GM12878 (cell line): ENCODE data around the gene SLC39A5. TPM values are rescaled to one million over a fixed set of nuclear protein-coding genes. Genes with fewer than 3 reads are reported as not detected.

Source experiments
- ATAC-seq: fragments of 200-7000 bp; cut with Tn5 transposase; 3 replicates; pipeline ENCODE4 v1.9.1; 2020; ENCODE audit warnings: mild to moderate bottlenecking, moderate library complexity
- BruUV-seq: library from RNA; stranded (reverse); fragments of 400-500 nt; replicated peaks from 2 replicates; lab custom pipeline; 2021; lab: Mats Ljungman, UMichigan
- CTCF ChIA-PET: fragments of 300-600 bp; sonication (Branson Sonifier 250); formaldehyde crosslinking; extraction: SDS; loops from one replicate; lab custom pipeline; 2021; ENCODE audit warnings: inconsistent platforms; lab: Yijun Ruan, JAX
- POLR2A ChIA-PET: fragments of 350-600 bp; formaldehyde crosslinking; extraction: SDS; loops from one replicate; lab custom pipeline; 2021; ENCODE audit warnings: inconsistent platforms; lab: Charles Lee
- RAD21 ChIA-PET: fragments of 300-600 bp; sonication (Branson Sonifier 250); formaldehyde crosslinking; loops from one replicate; lab custom pipeline; 2023; ENCODE audit warnings: antibody characterized with exemption; ENCODE audit not compliant: unreplicated experiment; lab: Charles Lee
- SMC1A ChIA-PET: fragments of 300-600 bp; sonication (Branson Sonifier 250); formaldehyde crosslinking; loops from one replicate; lab custom pipeline; 2023; ENCODE audit not compliant: unreplicated experiment, uncharacterized antibody; lab: Charles Lee
- DNase-seq: peaks from one replicate; pipeline ENCODE4 v3.0.0-alpha.2; 2011; ENCODE audit warnings: low read depth, low spot score
- FAIRE-seq: peaks from 3 replicates; lab custom pipeline; 2011; peaks lifted over from hg19 to GRCh38; lab: Jason Lieb, UNC
- H2AFZ ChIP-seq: 2 replicates; pipeline ENCODE4 v1.6.0; 2011; ENCODE audit warnings: low read depth, low read length, control low read depth; ENCODE audit not compliant: control insufficient read depth
- H3K27ac ChIP-seq: 2 replicates; pipeline ENCODE4 v1.5.1; 2011; ENCODE audit warnings: control low read depth; ENCODE audit not compliant: control insufficient read depth, insufficient read depth
- H3K27me3 ChIP-seq, 2 experiments: replicated peaks in 1 of 2; 2 replicates each; pipeline versions ENCODE4 v1.6.0 to v1.6.1; 2011; ENCODE audit warnings: low read length in 1 of 2; ENCODE audit not compliant: control insufficient read depth in 2 of 2, insufficient read depth in 2 of 2
- H3K36me3 ChIP-seq, 2 experiments: 2 replicates each; pipeline ENCODE4 v1.5.1; 2011; ENCODE audit warnings: low read length in 1 of 2; ENCODE audit not compliant: control insufficient read depth in 2 of 2, insufficient read depth in 2 of 2
- H3K4me1 ChIP-seq: 2 replicates; pipeline ENCODE4 v1.6.1; 2011; ENCODE audit warnings: mild to moderate bottlenecking, low read length, moderate library complexity, mixed read lengths; ENCODE audit not compliant: control insufficient read depth, insufficient read depth
- H3K4me2 ChIP-seq: 2 replicates; pipeline ENCODE4 v1.6.0; 2011; ENCODE audit warnings: control low read depth; ENCODE audit not compliant: control insufficient read depth, insufficient read depth
- H3K4me3 ChIP-seq: fragments of 200-600 bp; sonication (generic); 2 replicates; pipeline ENCODE4 v1.5.1; 2016
- H3K79me2 ChIP-seq: 2 replicates; pipeline ENCODE4 v1.6.0; 2011; ENCODE audit warnings: low read length; ENCODE audit not compliant: control insufficient read depth, insufficient read depth
- H3K9ac ChIP-seq: 2 replicates; pipeline ENCODE4 v1.8.0; 2011; ENCODE audit warnings: low read length, control low read depth, mixed read lengths; ENCODE audit not compliant: control insufficient read depth, insufficient read depth
- H3K9me3 ChIP-seq: replicated peaks from 3 replicates; pipeline ENCODE4 v1.5.1; 2011; ENCODE audit warnings: mild to moderate bottlenecking, low read length; ENCODE audit not compliant: control insufficient read depth, insufficient read depth
- H4K20me1 ChIP-seq: 2 replicates; pipeline ENCODE4 v1.6.0; 2011; ENCODE audit not compliant: control insufficient read depth, insufficient read depth
- CREB1 ChIP-seq: IDR thresholded peaks from 2 replicates; pipeline ENCODE4 v1.6.1; 2012; ENCODE audit warnings: low read depth, mild to moderate bottlenecking, inconsistent platforms
- ESRRA ChIP-seq: IDR thresholded peaks from 2 replicates; pipeline ENCODE4 v1.6.1; 2012; ENCODE audit warnings: mild to moderate bottlenecking, low read length, improper control_type of control experiment
- IRF4 ChIP-seq: IDR thresholded peaks from 2 replicates; pipeline ENCODE4 v1.6.1; 2011; ENCODE audit warnings: low read depth, low read length
- KLF5 ChIP-seq: fragments of 450-650 bp; IDR thresholded peaks from 2 replicates; pipeline ENCODE4 v1.6.1; 2014; ENCODE audit warnings: mild to moderate bottlenecking; ENCODE audit not compliant: partially characterized antibody
- PAX5 ChIP-seq: IDR thresholded peaks from 2 replicates; pipeline ENCODE4 v1.6.1; 2011; ENCODE audit warnings: low read depth, low read length, borderline replicate concordance
- WRNIP1 ChIP-seq: IDR thresholded peaks from 2 replicates; pipeline ENCODE4 v1.6.1; 2011; ENCODE audit warnings: low read depth, low read length, improper control_type of control experiment, borderline replicate concordance
- ZNF384 ChIP-seq: IDR thresholded peaks from 2 replicates; pipeline ENCODE4 v1.6.1; 2012; ENCODE audit warnings: low read depth, mild to moderate bottlenecking, low read length, improper control_type of control experiment, borderline replicate concordance
- WGBS: methylation state at CpG from one replicate; pipeline ENCODE4 v1.1.6; 2016; ENCODE audit warnings: low lambda C conversion rate; ENCODE audit not compliant: insufficient replicate concordance, insufficient coverage; ENCODE audit errors: missing lambda C conversion rate; 5-methylcytosine and 5-hydroxymethylcytosine counted together
- in situ Hi-C: fragments of 300-500 bp; cut with MboI; formaldehyde crosslinking; loops from 9 replicates; pipeline ENCODE4 v1.14.3; 2018; ENCODE audit warnings: mixed read lengths
- intact Hi-C: fragments of 100-400 bp; cut with micrococcal nuclease; formaldehyde crosslinking; loops from one replicate; pipeline ENCODE4 v1.14.2; 2022; ENCODE audit not compliant: unreplicated experiment
- polyA plus RNA-seq, 11 experiments: library from polyadenylated mRNA; depleted of rRNA in 4 of 11; unstranded in 6 of 11; stranded (reverse) in 5 of 11; fragments of >200 nt; fragmentation: Nextera tagmentation in 4 of 11; fragmentation: Illumina TruSeq in 1 of 11; extraction: Ambion mirVana in 4 of 11; extraction: Trizol in 1 of 11; gene quantifications; 1 replicate in 1 of 11; 2 replicates in 10 of 11; pipeline versions ENCODE4 v1.2.1 to v1.2.3, GENCODE V29; 2011 to 2016; ENCODE audit warnings: inconsistent platforms in 2 of 11, missing spikeins in 2 of 11, low read depth in 1 of 11
- total RNA-seq, 4 experiments: library from RNA; depleted of rRNA in 3 of 4; stranded (reverse); fragments of >200 nt in 3 of 4; fragmentation: Illumina TruSeq in 1 of 4; extraction: Trizol in 1 of 4; gene quantifications; 2 replicates each; pipeline versions ENCODE4 v1.2.1 to v1.2.3, GENCODE V29; 2013 to 2021
- TF ChIP-seq, protein P1 (sequence below): fragments of 450-650 bp; IDR thresholded peaks from 2 replicates; pipeline ENCODE4 v1.6.1; 2017; ENCODE audit warnings: mild to moderate bottlenecking
- TF ChIP-seq, protein P2 (sequence below): fragments of 450-650 bp; formaldehyde crosslinking; IDR thresholded peaks from 2 replicates; pipeline ENCODE4 v1.5.0; 2022; ENCODE audit warnings: mild to moderate bottlenecking, missing genetic modification characterization

Gene SLC39A5
- total and polyA plus RNA-seq, 10 of the 15 experiments (the other 5 are each of a cell fraction or from before 2014, with no cell fraction given) = 0.15 to 0.56 (median 0.15) TPM; not detected in 7

DNA sequence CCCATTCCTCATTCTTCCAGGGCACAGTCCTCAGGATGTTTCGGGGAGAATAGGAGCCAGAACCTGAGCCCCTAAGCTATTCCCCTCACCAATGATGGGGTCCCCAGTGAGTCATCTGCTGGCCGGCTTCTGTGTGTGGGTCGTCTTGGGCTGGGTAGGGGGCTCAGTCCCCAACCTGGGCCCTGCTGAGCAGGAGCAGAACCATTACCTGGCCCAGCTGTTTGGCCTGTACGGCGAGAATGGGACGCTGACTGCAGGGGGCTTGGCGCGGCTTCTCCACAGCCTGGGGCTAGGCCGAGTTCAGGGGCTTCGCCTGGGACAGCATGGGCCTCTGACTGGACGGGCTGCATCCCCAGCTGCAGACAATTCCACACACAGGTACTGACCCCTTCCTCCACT lies 1.3 kb downstream of the SLC39A5 start:
- TF ChIP-seq ESRRA (no peak), PAX5 (no peak), WRNIP1 (no peak), ZNF384 (no peak), KLF5 (no peak), IRF4 (no peak), CREB1 (no peak)
- TF ChIP-seq, protein P1, sequence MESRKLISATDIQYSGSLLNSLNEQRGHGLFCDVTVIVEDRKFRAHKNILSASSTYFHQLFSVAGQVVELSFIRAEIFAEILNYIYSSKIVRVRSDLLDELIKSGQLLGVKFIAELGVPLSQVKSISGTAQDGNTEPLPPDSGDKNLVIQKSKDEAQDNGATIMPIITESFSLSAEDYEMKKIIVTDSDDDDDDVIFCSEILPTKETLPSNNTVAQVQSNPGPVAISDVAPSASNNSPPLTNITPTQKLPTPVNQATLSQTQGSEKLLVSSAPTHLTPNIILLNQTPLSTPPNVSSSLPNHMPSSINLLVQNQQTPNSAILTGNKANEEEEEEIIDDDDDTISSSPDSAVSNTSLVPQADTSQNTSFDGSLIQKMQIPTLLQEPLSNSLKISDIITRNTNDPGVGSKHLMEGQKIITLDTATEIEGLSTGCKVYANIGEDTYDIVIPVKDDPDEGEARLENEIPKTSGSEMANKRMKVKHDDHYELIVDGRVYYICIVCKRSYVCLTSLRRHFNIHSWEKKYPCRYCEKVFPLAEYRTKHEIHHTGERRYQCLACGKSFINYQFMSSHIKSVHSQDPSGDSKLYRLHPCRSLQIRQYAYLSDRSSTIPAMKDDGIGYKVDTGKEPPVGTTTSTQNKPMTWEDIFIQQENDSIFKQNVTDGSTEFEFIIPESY = no peak
- TF ChIP-seq, protein P2, sequence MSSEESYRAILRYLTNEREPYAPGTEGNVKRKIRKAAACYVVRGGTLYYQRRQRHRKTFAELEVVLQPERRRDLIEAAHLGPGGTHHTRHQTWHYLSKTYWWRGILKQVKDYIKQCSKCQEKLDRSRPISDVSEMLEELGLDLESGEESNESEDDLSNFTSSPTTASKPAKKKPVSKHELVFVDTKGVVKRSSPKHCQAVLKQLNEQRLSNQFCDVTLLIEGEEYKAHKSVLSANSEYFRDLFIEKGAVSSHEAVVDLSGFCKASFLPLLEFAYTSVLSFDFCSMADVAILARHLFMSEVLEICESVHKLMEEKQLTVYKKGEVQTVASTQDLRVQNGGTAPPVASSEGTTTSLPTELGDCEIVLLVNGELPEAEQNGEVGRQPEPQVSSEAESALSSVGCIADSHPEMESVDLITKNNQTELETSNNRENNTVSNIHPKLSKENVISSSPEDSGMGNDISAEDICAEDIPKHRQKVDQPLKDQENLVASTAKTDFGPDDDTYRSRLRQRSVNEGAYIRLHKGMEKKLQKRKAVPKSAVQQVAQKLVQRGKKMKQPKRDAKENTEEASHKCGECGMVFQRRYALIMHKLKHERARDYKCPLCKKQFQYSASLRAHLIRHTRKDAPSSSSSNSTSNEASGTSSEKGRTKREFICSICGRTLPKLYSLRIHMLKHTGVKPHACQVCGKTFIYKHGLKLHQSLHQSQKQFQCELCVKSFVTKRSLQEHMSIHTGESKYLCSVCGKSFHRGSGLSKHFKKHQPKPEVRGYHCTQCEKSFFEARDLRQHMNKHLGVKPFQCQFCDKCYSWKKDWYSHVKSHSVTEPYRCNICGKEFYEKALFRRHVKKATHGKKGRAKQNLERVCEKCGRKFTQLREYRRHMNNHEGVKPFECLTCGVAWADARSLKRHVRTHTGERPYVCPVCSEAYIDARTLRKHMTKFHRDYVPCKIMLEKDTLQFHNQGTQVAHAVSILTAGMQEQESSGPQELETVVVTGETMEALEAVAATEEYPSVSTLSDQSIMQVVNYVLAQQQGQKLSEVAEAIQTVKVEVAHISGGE (CRISPR knock-in tag) = no peak
- H4K20me1 ChIP-seq = no peaks in the 10 kb centered on the region
- WGBS = 71% methylated on average over 11 of the region's 11 CpGs
- POLR2A ChIA-PET = no interaction called here
- in situ Hi-C loops (no loop called here), intact Hi-C loops (no loop called here)
- no peak overlapping the region for H3K27ac ChIP-seq
- SMC1A ChIA-PET = interaction anchor here (1.0 kb wide), 1 partner anchor 10 kb away, joined by 3 read pairs; no protein-coding TSS in a partner anchor
- H3K36me3 ChIP-seq = peaks cover 0 to 2% of the 10 kb centered on the region in 2 experiments; a peak in 2 of 4 replicates
- RAD21 ChIA-PET = interaction anchor here (1.7 kb wide), 1 partner anchor 25 kb away, joined by 6 read pairs; no protein-coding TSS in a partner anchor
- BruUV-seq = no TSS peak
- H3K4me1 ChIP-seq = no peaks in the 10 kb centered on the region
- FAIRE-seq (no peak), ATAC-seq (no peak), DNase-seq (no peak)
- no peak overlapping the region for H3K4me2 ChIP-seq
- H3K4me3 ChIP-seq = no peak overlapping the region
- no peak overlapping the region for H3K9ac ChIP-seq
- no peaks in the 10 kb centered on the region for H3K27me3 ChIP-seq
- no peak overlapping the region for H2AFZ ChIP-seq
- CTCF ChIA-PET = interaction anchor here (0.7 to 0.9 kb wide), 2 partner anchors 17 to 28 kb away, joined by 3 read pairs; no protein-coding TSS in a partner anchor
- no peaks in the 10 kb centered on the region for H3K79me2 ChIP-seq
- no peaks in the 10 kb centered on the region for H3K9me3 ChIP-seq
